ENCODE results near the gene PCA3. TPM values are rescaled to one million over a fixed set of nuclear protein-coding genes. Genes with fewer than 3 reads are reported as not detected.

PCA3 gene
- total RNA-seq, 4 donors from 2014 or later, result 0.43 TPM; not detected in 3

GRCh38 chr9:76817489-76817888 lies 53.3 kb downstream of the PCA3 start:
- no peaks in the 10 kb centered on the region for H3K27me3 ChIP-seq
- H3K9me3 ChIP-seq, result no peaks in the 10 kb centered on the region
- intact Hi-C loops (cut with DNase I; ENCODE audit: low total_unique reads), result no loop called here
- no peak for DNase-seq
- H3K36me3 ChIP-seq, result no peaks in the 10 kb centered on the region
- H3K4me1 ChIP-seq, result peaks cover 0 to 12% of the 10 kb centered on the region in 2 donors
- TF ChIP-seq POLR2A (IDR thresholded peaks at IDR 0.05) (no peak), CTCF (IDR thresholded peaks at IDR 0.05) (no peak)
- H3K4me3 ChIP-seq, result no peak overlapping the region
- peak overlapping the region; percentile 83 to 94 for H3K27ac ChIP-seq

GRCh38 chr9:76818271-76818670 lies 54.0 kb downstream of the PCA3 start:
- DNase-seq, result peak; percentile 80 to 93
- H3K4me1 ChIP-seq, result peaks cover 0 to 12% of the 10 kb centered on the region in 2 donors
- TF ChIP-seq CTCF (IDR thresholded peaks at IDR 0.05) (no peak), POLR2A (IDR thresholded peaks at IDR 0.05) (no peak)
- no peak overlapping the region for H3K4me3 ChIP-seq
- H3K9me3 ChIP-seq, result no peaks in the 10 kb centered on the region
- H3K27ac ChIP-seq, result peak overlapping the region; percentile 83 to 94
- H3K27me3 ChIP-seq, result no peaks in the 10 kb centered on the region
- intact Hi-C loops (cut with DNase I; ENCODE audit: low total_unique reads), result no loop called here
- H3K36me3 ChIP-seq, result no peaks in the 10 kb centered on the region

- Histone ChIP-seq H3K4me1 (peaks cover 0 to 12% of the 10 kb centered on the region in 2 donors), H3K27me3 (no peaks in the 10 kb centered on the region), H3K9me3 (no peaks in the 10 kb centered on the region), H3K36me3 (no peaks in the 10 kb centered on the region), H3K4me3 (no peak overlapping the region), H3K27ac (peak overlapping the region; percentile 83 to 94)
- TF ChIP-seq POLR2A (IDR thresholded peaks at IDR 0.05), result no peak
- no peak for TF ChIP-seq CTCF (IDR thresholded peaks at IDR 0.05)
- DNase-seq, result no peak
- intact Hi-C loops (cut with DNase I; ENCODE audit: low total_unique reads), result loop anchor here (10.0 kb wide), 1 partner anchor 84 kb away; the partner anchor contains the start of gene PRUNE2
Measured at GRCh38 chr9:76820431-76820830, 56.2 kb downstream of the PCA3 start.

GRCh38 chr9:76827296-76828080 lies 63.2 kb downstream of the PCA3 start:
- TF ChIP-seq POLR2A (IDR thresholded peaks at IDR 0.05) (no peak), CTCF (IDR thresholded peaks at IDR 0.05) (no peak)

GRCh38 chr9:76828447-76828846 lies 64.2 kb downstream of the PCA3 start:
- H3K4me1 ChIP-seq, result no peaks in the 10 kb centered on the region
- no peaks in the 10 kb centered on the region for H3K36me3 ChIP-seq
- no peaks in the 10 kb centered on the region for H3K27me3 ChIP-seq
- intact Hi-C loops (cut with DNase I; ENCODE audit: low total_unique reads), result loop anchor here (10.0 kb wide), 1 partner anchor 76 kb away; the partner anchor contains the start of gene PRUNE2
- H3K9me3 ChIP-seq, result no peaks in the 10 kb centered on the region
- peak in 1 of 2 donors; percentile 30 for DNase-seq
- no peak overlapping the region for H3K4me3 ChIP-seq
- H3K27ac ChIP-seq, result peak overlapping the region; percentile 31 to 64
- no peak for TF ChIP-seq POLR2A (IDR thresholded peaks at IDR 0.05)
- TF ChIP-seq CTCF (IDR thresholded peaks at IDR 0.05), result no peak

More at GRCh38 chr9:76827296-76828080, 63.2 kb downstream of the PCA3 start:
- intact Hi-C loops (cut with DNase I; ENCODE audit: low total_unique reads), result loop anchor here (10.0 kb wide), 1 partner anchor 77 kb away; the partner anchor contains the start of gene PRUNE2
- no peaks in the 10 kb centered on the region for H3K36me3 ChIP-seq
- H3K4me3 ChIP-seq, result no peak overlapping the region
- DNase-seq, result no peak
- H3K9me3 ChIP-seq, result no peaks in the 10 kb centered on the region
- H3K27me3 ChIP-seq, result no peaks in the 10 kb centered on the region
- peak overlapping the region; percentile 31 to 64 for H3K27ac ChIP-seq
- no peaks in the 10 kb centered on the region for H3K4me1 ChIP-seq
